Fibroblast of villous mesenchyme (primary cell): ENCODE results near the gene LATS2. TPM values are rescaled to one million over a fixed set of nuclear protein-coding genes. Genes with fewer than 3 reads are reported as not detected.

Experiments used
- DNase-seq: peaks from one replicate; pipeline ENCODE4 v3.0.0-alpha.2; 2010; ENCODE audit warnings: low read depth
- H3K4me3 ChIP-seq: 2 replicates; pipeline ENCODE4 v1.5.1; 2011; ENCODE audit warnings: low read depth, mild to moderate bottlenecking, low read length
- CTCF ChIP-seq: IDR thresholded peaks from 2 replicates; pipeline ENCODE4 v1.5.1; 2012; ENCODE audit warnings: low read depth, mild to moderate bottlenecking, low read length; ENCODE audit not compliant: insufficient read depth
- total RNA-seq: library from RNA; depleted of rRNA; stranded (reverse); fragments of >200 nt; gene quantifications from 2 replicates; pipeline ENCODE4 v1.2.3, GENCODE V29; 2012

LATS2 gene
- total RNA-seq, 1 donor, result 32.0 TPM

GRCh38 chr13:20981370-20982095, 79.9 kb downstream of the LATS2 start:
- no peak overlapping the region for H3K4me3 ChIP-seq
- no peak for DNase-seq
- TF ChIP-seq CTCF, result no peak

- TF ChIP-seq CTCF, result no peak
- no peak overlapping the region for H3K4me3 ChIP-seq
- no peak for DNase-seq
These were observed 80.5 kb downstream of the LATS2 start for GRCh38 chr13:20980899-20981298.

- no peak for TF ChIP-seq CTCF
- H3K4me3 ChIP-seq, result no peak overlapping the region
- no peak for DNase-seq
These were observed 81.0 kb downstream of the LATS2 start for GRCh38 chr13:20980430-20980829.

- DNase-seq, result no peak
- no peak overlapping the region for H3K4me3 ChIP-seq
- no peak for TF ChIP-seq CTCF
These were observed 84.0 kb downstream of the LATS2 start for GRCh38 chr13:20977394-20977793.

GRCh38 chr13:20974981-20975585, 86.3 kb downstream of the LATS2 start:
- no peak for TF ChIP-seq CTCF
- H3K4me3 ChIP-seq, result no peak overlapping the region
- no peak for DNase-seq

GRCh38 chr13:20973886-20974425, 87.4 kb downstream of the LATS2 start:
- TF ChIP-seq CTCF, result no peak
- H3K4me3 ChIP-seq, result no peak overlapping the region
- DNase-seq, result no peak
